NK-92 (cell line): ENCODE data around the gene ITPR1.

Source experiments
- DNase-seq: peaks from one replicate; lab custom pipeline; 2025; ENCODE audit not compliant: unreplicated experiment; lab: John Stamatoyannopoulos, UW

The ITPR1 gene

DNA sequence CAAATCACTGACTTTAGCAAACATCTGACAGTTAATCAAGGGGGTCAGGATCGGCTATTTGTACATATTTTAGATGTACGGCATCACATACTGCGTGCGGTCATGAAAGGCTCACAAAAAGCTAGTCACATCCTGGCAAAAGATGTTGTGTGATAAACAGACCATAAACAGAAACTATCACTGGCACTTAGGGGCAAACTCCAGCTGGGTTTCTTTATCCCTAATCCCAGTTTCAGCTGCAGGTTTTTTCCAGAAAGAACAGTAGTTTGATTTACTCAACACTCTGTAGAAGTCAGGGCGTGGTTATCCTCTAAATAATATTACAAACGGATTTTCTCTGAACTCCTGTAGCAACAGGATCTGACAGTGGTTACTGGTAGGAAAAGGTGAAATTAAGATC is 373.7 kb downstream of the ITPR1 start:
- DNase-seq: no peak

DNA sequence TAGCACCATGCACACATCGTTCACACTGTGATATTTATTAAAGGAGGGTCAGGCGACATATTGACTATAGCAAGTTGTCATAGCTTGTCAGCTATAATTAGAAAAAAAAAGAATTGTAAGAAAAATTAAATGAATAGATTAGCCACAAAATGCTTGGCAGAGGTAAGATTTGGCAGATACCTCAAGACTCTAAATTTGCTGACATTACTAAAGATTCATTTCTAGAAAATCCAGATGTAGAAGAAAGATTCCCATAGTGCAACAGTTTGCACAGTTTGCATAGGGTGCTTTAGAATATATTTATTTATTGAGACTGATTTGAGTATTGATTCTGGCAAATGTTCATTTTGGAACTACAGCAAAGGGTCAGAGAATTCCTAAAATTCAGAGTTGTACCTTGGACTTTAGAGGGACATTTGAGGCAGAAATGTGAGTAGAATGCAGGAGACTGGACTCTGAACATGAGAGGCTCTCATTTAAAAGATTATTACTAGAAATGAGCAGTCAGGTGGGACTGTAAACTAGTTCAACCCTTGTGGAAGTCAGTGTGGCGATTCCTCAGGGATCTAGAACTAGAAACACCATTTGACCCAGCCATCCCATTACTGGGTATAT is 384.1 kb downstream of the ITPR1 start:
- no peak for DNase-seq

DNA sequence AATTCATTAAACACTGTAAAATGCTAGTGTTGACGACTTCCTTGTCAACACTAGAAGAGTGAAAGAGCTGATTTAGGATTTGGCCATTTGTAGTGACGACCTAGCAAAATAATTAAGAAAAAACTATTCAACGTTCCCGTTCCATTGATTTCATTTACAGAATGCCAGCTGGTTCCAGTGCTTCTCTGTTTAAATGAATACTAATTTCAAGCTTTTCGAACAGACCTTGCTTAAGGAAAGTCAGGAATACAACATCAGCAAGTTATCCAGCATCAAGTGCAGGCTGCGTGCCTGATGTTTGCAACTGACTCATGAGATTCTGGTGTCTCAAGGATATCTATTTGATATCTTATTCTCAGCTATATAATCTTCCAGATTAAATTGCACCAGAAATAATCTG is 387.7 kb downstream of the ITPR1 start:
- no peak for DNase-seq

DNA sequence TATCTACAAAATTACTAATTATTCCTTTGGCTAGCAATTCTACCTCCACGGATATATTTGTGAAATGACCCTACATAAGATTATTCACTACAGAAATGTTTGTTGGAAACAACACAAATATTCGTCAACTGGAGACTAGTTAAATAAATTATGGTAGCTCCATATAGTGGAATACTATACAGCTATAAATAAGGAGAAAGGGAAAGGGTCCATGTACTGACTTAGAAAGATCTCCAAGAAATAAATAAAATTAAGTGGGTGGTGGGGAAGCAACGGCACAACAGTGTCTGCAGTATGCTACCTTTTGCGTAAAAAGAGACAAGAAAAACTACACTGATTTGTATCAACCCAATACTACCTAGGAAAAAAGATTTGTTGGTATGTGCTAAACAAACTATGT is 389.4 kb downstream of the ITPR1 start:
- DNase-seq: no peak

DNA sequence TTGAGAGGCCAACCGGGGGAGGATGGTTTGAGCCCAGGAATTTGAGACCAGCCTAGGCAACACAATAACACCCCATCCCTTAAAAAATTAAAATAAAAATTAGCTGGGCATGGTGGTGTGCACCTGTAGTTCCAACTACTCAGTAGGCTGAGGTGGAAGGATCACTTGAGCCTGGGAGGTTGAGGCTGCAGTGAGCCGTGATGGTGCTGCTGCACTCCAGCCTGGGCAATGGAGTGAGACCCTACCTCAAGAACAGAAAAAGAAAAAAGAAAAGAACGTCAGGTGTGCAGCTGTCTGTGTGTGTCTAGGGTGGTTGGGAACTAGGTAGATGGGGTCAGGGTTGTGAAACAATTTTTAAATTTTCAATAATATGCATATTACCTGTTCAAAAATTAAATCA is 389.9 kb downstream of the ITPR1 start:
- DNase-seq: no peak

DNA sequence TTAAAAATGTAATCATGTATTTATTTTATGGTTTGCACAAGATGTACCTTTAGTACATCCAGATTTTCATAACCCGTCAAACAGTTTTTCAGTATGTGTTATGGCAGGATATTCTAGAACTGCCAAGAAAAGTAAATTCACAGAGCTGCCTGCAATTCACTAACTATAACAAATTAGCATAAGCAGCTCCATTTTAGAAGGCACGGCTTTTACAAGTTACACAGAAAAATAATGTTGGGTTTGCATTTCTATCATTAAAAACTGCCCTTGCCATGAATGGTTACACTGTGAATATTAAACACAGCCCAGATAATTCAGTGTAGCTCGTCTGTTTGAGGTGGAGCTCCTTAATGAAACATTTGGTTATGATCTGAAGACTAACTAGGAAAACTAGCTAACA is 391.7 kb downstream of the ITPR1 start:
- no peak for DNase-seq

DNA sequence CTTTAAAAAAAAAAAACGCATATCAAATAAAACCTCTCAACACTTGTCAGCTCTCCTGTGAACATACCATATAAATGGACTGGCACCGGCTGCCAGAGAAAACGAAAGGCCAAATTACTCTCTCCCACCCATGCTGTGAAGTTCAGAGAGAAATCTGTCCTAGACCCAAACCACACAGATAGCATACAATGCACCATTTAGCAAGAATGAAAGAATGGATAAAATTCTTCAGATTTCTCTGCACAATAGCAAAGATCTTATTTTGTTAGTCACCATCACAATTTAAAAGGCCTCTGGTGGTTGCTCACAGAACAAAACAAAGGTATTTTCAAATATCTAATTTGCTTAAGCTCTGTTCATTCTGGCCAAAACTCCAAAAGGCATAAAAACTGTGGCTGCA is 392.2 kb downstream of the ITPR1 start:
- DNase-seq: no peak

DNA sequence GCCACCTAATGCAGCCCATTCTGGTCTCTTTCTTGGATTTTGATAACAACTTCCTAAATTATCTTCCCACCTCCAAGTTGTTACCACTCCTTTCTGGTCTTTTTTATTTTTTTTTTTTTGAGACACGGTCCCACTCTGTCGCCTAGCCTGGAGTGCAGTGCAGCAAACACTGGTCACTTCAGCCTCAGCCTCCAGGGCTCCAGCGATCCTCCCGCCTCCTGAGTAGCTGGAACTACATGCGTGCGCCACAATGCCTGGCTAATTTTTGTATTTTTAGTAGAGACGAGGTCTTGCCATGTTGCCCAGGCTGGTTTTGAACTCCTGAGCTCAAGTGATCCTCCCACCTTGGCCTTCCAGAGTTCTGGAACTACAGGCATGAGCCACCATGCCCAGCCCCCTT is 393.3 kb downstream of the ITPR1 start:
- DNase-seq: no peak

DNA sequence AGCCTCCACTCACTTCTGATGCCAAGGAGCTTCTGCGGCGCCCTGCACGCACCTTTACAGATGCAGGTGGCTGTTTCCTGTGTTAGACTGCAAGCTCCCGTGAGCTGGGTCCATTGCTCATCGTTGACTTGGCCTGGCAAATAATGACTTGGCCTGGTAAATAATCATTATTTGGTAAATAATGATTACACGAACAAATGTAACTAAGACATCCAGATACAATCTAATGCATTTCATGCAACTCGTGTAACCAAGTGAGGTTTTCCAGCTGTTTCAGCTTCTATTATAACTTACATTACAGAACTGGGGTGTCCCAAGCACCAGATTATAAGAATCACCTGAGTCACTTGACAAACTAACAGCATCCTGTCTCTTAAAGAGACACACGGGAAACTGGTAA is 394.0 kb downstream of the ITPR1 start:
- DNase-seq: no peak

DNA sequence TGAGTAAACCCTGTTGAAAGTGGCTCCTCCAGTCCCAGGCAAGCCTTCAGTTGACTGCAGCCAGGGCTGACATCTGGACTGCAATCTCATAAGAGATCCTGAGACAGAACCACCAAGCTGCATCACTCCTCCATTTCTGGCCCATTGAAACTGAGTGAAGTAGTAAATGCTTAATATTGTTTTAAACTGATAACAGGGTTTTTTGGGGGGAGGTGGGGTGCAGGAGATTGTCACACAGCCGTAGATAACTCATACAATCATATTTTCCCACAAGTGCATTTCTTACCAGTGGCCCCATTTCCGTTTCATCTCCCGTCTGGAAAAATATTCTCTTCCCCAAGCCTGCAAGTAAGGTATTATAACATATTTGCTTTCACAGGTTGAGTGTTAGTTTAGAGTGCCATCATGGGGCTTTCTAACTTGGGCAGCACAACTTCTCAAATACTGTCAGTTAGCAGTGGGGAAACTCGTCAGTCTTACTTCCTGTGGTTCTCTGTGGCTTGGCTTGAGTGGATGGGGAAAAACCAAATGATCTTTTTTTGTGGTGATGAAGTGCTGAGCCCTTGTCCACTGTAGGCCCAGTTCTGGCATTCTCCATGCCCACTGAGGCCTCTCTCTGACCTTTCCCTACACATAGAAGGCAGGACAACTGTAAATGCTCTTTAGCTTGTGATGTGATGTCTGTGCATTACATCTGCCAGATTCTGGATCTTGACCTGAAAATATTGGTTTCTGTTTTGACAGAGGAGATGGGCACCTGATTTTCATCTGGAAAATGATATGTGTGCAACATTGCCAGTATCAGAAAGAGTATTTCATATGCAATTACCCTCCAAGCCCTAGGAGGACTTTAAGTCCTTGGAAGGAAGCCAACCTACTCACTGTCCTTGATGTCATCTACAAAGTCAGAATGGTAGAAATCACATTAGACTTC is 396.0 kb downstream of the ITPR1 start:
- no peak for DNase-seq

DNA sequence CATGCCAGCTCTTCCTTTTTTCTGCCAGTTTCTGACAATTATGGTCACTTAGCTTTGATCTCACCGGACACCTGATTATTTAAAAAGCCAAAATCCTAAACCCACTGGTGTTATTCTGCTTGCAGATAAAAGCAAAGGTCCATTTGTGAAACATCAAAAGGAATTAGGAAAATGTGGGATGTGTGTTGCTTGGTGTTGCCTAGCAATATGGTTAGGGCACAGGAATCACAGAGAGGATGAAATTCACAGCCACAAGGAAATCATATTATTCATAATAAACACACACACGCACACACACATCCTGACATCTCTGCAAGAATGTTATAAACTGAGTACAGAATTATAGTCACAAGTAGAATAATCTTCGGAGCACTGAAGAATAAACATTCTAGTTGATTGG is 396.7 kb downstream of the ITPR1 start:
- DNase-seq: no peak

DNA sequence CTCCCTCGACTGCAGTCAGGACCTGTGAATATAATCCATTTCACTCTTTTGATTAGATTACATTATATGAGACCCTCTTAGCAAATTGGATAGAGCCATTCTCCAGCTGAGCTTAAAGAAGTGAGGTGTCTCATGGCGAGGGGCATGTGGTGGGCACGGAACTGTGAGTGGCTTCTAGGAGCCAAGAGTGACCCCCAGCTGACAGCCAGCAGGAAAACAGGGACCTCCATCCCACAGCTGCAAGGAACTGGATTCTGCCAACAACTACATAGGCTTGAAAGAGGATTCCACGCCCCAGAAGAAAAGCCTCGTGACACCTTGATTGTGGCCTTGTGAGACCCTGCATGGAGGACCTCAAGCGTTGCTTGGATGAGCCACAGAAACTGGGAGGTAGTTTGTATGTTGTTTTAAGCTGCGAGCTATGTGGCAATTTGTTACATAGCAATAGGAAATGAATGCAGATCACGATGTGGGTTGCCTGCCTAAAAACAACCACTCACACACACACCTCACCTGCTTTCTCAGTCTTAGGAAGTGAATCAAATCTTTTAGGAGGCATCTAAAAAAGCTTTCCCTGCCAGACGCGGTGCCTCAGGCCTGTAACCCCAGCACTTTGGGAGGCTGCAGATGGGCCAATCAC is 401.9 kb downstream of the ITPR1 start:
- DNase-seq: no peak

DNA sequence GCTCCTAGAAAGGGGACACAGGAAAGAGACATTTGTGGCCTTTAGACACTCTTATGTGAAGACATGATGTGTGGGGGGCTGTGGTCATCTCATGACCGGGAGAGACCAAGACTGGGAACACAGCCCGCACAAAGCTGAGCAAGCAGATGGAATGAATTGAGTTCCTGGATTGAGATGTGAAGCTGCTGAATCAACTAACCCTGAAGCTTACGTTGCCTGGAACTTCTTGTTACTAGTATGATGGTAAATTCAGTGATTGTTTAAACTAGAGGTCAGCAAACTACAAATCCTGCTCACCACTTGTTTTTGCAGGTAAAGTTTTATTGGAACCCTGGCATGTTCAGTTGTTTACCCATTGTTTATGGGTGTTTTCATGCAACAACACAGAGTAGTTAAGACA is 402.7 kb downstream of the ITPR1 start:
- no peak for DNase-seq
